NCI-H1092 (cell line): ENCODE data around the gene OGN.

Experiments used
- DNase-seq: peaks from one replicate; lab custom pipeline; 2025; lab: John Stamatoyannopoulos, UW

OGN gene

DNA sequence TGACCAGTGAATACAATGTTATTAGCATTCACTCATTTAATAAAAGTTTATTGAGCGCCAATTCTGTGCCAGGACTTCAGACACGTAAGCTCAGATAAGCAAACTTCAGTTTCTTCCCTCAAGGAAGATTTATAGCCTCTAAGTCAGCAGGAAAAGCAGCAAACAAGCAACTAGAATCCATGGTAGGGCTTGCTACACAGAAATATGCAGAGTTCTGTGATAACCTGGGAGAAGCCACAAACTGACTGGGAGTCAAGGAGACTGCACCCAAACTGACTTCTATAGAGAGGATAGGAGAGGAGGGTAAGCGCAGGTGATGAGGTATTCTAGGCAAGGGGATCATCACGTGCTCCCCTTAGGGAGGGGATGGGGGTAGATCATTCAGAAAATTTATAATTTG, 1.4 kb upstream of the OGN start:
- DNase-seq, result no peak

DNA sequence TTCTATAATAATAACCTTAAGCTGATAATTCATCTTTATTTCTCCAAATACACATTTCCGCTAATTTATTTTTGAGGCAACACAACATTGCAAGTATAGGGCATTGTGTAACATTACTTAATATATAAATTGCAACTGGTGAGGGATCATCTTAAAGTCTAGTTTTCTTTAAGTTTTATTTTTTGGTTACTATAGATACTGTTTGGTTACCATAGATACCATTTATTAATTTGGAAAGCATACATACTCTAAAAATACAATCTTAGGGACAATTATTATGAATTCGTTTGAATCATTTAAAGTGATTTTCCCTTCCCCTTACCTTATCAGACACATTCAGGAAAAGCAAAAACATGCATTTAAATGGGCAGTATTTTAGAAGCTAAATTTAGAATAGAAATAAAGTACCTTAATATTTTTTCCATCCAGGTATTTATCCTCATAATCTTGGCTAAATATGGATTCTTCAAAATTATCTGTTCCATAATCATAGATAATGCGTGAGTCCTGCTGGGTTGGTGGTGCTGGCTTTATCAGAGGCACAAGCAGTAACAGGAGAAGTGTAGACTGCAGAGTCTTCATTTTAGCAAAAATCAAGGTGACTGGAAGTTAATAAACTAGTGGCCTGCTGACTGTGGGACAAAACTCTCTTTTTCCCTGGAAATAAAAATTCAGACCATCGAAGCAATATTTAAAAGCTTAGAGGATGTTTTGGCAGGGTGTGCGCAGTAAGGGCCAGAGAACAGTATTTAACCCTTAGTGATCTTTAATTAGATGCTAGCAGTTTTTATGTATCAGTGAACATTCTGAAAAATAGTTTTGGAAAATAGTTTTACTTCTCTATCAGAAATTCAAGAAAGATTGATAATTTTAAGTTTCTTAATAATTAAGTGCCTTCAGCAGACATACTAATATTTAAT, 1.3 kb downstream of the OGN start:
- DNase-seq, result no peak

DNA sequence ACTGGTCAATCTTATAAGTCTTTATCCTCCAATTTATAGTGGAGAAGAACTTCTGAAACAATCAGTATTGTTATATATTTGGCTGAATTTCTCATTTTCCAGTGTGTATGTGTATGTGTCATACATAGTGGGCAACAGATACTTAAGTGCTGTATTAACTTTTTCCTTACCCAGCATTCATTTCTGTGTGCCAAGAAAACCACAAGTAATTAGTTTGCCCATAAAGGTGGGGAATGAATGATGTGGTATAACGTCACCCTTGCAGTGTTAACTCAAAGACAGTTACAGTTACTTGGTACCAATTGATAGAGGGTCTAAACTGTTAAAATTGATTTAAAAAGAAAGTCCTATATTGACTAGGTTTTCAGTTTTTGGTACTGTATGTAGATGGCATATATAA, 2.0 kb downstream of the OGN start:
- no peak for DNase-seq

DNA sequence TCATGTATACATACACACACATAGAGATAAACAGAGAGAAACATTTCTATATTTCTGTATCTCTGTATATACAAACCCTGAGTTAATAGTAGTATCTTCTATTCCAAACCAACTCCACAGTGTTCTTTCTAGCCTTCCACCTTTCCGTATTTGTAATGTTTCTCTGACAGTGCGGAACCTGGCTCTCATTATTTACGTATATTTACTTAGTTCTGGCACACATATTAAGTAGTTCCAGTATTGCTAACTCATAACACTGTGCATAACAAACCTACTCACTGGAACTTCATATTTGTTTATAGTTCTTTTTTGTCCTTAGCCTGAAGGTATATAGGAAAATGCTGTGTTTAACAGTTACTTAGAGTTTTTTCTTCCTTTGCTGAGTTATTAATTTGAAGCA, 6.5 kb downstream of the OGN start:
- DNase-seq, result no peak

DNA sequence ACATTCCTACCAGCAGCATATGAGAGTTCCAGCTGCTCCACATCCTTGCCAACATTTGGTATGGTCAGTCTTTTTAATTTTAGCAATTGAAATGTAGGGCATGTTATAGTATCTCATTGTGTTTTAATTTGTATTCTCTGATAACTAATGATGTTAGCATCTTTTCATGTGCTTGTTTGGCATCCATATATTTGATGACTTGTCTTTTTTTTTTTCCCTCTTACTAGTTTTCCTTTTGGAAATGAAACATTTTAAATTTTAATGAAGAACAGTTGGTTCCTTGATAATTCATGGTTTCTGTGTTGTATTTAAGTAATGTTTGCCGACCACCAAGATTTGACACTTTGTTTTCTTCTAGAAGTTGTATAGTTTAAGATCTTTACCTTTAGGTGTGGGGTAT, 8.8 kb downstream of the OGN start:
- DNase-seq, result no peak

DNA sequence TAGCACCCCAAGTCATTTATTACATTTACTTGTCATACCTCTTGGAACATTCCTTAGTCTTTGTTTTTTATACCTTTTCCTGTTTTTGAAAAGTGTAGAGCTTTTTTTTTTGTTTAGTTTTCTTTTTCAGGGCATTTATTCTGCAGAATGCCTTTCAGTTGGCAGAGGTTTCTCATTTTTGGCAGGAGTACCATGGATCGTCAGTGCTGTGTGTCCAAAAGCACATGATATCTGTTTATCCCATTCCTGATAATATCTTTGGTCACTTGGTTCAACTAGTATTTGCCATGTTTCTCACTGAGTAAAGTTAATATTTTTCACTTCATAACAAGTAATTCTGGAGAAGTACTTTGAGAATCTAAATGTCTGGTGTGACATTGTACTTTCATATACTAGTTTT, 10.7 kb downstream of the OGN start:
- DNase-seq, result no peak

DNA sequence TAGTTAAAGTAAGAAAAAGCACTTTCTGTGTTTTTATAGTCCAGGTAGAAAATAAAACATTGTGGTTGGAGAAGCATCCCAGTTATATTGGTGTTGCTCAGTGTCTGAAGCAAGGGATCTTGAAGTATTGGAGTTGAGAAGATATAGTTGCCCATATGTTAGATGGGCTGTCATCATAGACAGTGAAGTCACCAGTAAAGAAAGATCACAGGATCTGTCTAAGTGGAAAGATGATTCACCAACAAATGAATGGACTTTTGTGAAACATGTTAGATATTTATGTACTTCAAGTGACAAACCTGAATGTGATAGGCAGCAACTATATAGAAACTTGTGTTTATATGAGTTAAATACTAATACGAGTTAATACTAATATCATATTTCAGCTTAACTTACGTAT, 11.7 kb downstream of the OGN start:
- no peak for DNase-seq

DNA sequence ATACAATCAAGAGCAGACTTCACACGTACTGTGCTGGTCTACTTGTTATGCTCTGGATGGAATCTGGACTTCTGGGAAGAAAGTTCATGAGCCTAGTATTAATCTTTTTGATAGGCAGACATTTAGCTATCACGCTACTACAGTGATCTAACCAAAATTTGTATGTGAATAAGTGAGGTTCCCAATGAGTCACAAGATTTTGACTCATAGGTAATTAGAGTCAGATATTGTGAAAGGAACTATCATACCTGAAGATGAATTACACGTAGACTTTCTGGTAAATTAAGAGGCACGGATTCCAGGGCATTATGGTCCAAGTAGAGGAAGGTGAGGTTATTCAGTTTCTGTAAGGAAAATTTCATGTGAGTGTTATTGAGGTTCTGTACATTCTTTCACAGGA, 18.4 kb downstream of the OGN start:
- DNase-seq, result no peak

DNA sequence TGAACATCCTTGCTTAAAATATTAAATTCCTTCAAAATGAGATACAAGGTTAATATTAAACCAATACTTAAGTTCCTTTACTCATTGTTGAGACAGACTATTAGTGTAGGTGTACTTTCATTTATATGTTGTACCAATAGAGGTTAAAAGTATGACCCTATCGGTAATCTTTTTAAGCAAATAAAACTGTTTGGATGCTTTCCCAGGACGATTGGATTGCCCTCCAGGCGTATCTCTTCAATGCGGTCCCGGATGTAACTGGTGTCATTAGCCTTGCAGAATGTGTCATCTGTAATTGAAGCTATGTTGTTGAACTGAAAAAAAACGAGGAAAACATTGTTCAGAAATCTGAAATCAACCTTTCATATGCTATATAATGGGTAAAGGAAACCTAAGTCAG, 18.9 kb downstream of the OGN start:
- DNase-seq, result no peak

DNA sequence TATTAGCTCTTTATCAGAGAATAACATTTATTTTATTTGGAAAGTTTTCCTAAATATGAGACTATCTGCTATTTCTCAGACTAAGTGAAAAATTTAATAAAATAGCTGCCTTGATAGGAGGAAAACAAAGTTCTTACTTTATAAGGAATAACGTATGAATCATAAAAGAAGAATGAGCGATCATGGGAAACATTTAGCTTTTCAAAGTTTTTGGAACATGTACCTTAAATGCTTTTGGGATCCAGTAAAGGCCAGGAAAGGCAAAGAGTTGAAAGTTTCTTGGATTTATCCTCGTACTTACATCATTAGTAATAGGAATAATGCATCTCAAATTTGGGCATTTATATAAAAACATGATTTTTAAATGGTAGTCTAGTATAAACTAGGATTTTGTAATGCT, 19.4 kb downstream of the OGN start:
- DNase-seq, result no peak

DNA sequence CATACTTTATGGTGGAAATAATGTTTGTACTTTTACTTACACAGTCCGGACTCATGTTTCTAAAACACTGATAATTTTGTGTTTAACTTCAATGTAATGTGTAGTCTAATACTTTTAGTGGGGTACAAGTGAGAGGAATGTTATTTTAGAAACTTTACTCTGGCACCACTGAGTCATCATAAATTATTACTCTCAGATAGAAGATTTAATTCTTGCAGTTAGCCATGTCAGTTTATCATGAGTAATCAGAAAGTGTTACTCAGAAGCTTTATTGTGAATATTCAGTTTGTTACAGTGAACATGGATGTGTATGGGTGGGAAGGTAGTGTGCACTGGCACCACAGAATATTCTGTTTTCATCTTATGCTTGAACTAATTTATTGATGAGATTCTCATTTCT, 20.0 kb downstream of the OGN start:
- no peak for DNase-seq

DNA sequence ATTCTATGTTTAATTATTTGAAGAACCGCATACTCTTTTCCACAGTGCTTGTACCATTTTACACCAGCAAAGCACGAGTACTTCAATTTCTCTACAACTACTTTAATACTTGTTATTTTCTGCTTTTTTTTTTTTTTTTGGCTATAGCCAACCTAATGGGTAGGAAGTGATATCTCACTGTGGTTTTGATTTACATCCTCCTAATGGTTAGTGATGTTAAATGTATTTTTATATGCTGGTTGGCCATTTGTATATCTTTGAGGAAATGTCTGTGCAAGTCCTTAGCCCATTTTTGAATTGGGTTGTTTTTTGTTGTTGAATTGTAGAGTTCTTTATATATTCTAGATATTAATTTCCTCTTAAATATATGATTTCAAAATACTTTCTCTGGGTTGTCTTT, 22.6 kb downstream of the OGN start:
- DNase-seq, result no peak

DNA sequence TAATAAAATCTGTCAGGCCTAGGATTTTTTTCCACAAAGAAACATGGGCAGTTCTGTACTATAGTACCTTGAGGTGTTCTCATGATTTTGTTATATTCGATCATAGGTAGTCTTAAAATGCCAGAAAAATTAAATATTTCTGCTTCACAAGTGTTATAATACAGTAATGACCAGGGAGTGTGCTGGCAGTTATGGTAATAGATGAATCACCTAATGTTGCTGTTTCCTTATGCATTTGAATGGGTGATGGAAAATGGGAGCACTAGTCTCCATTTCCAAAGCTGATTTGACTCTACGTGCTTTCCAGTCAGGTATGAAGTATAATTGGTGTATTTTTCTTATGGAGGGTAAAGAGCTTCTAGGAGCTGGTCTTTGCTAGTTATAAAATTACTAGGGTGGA, 23.8 kb downstream of the OGN start:
- no peak for DNase-seq

DNA sequence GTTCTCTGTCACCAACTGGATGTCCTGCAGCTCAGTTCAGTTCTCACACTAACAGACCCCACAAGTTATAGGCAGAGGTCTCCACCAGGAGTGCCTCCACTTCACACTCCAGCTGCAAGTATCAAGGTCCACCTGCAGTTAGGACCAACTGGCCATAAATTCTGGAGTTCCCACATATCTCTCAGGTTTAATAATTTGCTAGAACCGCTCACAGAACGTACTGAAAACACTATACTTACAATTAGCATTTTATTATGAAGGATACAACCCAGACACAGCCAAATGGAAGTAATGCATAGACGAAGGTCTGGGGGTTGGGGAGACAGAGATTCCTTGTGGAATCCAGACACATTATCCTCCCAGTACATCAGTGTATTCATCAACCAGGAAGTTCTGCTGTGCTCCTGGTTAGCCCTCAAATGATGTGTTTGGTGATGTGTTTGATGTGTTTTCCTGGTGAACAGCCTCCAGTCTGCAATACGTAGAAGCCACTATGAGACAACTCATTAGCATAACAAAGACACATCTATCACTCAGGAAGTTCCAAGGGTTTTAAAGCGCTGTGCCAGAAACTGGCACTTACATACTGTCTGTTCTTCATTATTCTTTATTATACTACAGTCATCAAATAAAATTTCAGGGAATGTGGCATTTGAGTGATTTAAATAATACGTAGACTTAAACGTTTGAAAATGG, 25.4 kb downstream of the OGN start:
- DNase-seq, result no peak

DNA sequence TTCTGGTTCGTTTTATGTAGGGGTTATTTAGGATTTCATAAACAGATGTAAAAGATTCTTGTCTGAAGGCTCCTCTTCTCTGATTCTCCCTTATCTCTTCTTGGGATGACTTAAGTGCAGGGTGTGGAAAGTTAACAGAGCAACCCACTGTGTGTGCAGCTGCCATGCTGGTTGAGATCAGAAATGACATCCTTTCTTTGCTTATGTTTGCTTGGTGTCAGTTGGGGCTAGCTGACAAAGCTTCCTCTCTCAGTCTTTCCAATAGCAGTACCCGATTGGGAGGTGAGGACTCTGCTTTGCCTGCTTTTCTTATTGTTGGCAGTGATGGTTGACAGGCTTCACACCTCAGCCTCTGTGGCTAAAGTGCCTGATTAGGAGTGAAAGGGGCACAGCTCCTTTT, 26.5 kb downstream of the OGN start:
- no peak for DNase-seq

DNA sequence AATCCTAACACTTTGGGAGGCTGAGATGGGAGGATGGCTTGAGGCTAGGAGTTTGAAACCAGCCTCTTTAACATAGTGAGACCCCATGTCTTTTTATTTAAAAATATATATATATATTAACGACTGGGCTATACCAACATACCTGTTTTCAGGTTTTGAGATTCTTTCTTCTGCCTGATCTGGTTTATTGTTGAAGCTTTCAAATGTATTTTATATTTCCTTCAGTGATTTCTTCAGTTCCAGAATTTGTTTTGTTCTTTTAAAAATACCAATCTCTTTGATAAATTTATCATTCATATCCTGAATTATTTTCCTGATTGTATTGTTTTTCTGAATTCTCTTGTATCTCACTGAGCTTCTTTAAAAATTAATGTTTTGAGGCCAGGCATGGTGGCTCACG, 31.2 kb downstream of the OGN start:
- no peak for DNase-seq

DNA sequence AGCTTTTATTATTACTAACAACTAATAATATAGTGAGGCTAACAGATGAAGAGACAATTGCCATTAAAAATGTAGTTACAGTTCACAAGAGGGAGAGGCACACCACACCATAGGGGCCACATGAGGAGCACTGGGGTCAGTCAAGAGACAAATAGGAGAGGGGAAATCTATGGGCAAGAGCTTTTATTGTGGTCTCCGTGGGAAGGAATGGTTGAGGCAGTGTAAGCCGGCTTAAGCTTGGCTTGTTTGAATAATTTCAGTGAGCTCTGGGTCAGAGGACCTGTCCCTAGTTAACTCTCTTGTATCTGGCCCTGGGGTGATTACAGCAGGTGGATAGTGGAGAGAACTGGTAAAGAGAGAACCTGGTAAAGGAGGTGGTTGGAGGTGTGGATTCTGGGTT, 35.3 kb downstream of the OGN start:
- no peak for DNase-seq

DNA sequence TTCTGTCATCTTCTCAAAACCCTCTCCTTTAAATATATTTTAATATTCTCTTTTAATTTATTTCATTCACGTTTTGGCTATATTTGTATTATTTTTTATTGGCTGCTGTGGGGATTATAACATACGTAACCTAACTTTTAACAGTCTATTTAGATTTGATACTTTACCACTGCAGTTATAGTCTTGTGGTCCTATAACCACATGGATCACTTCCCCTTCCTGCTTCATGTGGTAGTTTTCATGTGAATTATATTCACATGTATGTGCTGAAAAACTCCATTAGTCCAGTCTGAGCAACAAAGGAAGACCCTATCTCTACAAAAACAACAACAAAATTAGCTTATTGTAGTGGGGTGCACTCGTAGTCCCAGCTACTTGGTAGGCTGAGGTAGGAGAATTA, 44.3 kb downstream of the OGN start:
- no peak for DNase-seq

DNA sequence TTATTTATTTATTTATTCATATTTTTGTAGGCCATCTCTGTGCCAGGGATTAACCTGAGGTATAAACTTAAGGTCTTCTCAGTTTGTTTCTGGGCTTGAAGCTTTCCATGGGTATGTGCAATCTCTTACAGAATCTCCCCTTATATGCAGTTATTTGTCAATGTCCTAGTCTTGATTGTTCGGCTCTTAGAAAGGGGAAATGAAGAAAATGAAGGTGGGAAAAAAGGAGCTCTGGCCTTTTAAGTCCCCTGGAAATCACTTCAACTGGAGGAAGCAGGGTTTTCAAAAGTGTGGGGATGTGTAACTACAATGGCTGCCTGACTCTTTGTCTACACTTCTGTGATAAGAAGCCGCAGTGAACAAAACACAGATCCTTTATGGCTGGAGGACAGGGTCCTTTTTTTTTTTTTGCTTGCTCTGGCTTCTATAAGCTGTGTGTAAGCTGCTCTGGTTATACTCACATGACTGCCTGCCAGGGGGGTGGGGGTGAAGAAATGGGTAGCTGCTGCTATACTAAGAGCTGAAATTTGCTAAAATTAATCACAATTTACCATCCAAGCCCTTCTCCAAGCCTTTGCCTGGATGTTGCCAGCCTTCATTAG, 44.9 kb downstream of the OGN start:
- DNase-seq, result no peak

DNA sequence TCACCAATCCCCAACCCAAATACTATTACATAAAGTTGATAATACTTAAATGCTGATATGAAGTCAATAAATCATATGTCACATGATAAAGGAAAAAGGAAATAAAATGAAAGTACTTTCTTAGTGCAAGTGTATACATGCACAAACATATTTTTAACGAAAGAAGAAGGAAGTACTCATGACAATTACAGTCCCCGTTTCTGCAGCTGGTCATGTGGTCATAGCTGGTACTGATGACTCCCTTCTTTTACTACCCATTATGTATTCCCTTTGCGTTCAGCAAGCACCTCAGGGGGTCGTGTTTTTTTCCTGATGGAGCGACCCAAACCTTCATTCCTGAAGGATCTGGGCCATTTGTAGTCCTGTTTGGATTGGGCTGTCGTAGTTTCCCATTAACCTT, 51.3 kb downstream of the OGN start:
- DNase-seq, result no peak

DNA sequence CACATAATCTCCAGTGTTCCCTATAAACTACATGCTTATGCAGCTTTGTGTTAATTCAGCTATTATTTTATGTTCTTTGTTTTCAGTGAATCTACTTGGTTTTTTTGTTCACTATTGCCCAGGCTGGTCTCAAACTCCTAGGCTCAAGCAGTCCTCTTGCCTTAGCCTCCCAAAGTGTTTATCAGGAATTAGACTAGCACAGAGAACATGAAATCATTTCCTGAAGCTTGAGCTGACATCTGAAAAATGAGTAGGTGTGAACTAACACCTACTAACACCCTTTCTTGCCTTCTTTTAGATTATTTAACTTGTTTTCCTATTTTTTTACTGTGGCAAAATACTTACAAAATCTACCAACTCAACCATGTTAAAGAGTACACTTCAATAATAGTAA, 53.6 kb downstream of the OGN start:
- no peak for DNase-seq

DNA sequence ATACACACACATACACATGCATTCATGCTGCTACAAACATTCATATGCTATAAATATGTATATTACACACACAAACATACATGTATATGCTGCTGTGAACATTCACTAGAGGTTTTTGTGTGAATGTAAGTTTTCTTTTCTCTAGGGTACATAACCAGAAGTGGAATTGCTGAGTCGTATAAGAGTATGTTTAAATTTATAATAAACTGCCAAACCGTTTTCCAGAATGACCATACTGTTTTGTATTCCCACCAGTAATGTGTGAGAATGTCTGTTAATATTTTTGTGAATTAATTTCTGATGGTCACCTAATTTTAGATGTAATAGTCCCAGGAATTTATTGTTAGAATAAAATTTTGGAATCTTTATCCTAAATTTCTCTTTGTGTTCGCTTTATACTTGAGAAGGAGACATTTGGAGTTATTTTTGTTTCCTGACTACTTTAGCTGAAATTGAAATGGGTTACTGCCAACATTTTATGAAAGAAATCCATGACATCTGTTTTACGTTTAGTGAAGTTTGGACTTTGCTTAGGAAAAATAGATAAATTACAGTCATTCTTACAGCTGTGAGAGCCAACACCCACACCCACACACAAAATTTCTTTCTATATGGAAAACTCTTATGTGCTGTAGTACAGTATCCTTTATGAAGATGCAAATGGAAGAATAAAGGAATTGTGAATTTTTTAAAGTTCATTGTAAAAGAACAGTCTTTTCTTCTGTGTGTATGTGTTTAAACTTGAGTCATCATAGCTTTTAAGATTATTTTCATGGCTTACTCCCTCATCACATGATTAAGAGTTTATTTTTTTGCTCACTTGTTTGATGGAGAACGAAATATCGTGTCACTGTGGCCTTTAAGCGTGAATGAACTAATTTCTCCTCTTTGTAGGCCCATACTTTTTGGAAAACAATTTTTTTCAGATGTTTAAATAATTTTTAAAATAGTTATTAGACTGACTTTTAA, 54.3 kb downstream of the OGN start:
- DNase-seq, result no peak
